PC-3 (cell line): ENCODE data around the gene DMD. TPM values are rescaled to one million over a fixed set of nuclear protein-coding genes. Genes with fewer than 3 reads are reported as not detected.

Source experiments
- ATAC-seq: fragments of 200-7000 bp; cut with Tn5 transposase; 2 replicates; pipeline ENCODE4 v1.9.1; 2020; ENCODE audit warnings: mild to moderate bottlenecking, moderate library complexity
- BruUV-seq: library from RNA; stranded (reverse); fragments of 400-500 nt; replicated peaks from 2 replicates; lab custom pipeline; 2021; lab: Mats Ljungman, UMichigan
- CTCF ChIA-PET: fragments of 300-600 bp; sonication (Branson Sonifier 250); formaldehyde crosslinking; loops from one replicate; lab custom pipeline; 2022; ENCODE audit warnings: antibody characterized with exemption; lab: Charles Lee
- POLR2A ChIA-PET: fragments of 300-600 bp; sonication (Branson Sonifier 250); formaldehyde crosslinking; loops from one replicate; lab custom pipeline; 2022; ENCODE audit warnings: antibody characterized with exemption; ENCODE audit not compliant: unreplicated experiment; lab: Charles Lee
- DNase-seq: peaks from one replicate; pipeline ENCODE4 v3.0.0-alpha.2; 2015
- H2AFZ ChIP-seq: fragments of 300-600 bp; sonication (generic); 2 replicates; pipeline ENCODE4 v1.6.0; 2016; ENCODE audit warnings: antibody characterized with exemption, low read length
- H3F3A ChIP-seq: fragments of 300-600 bp; sonication (generic); one replicate; pipeline ENCODE4 v1.6.0; 2017; ENCODE audit warnings: antibody characterized with exemption, low read length, control low read depth, mild to moderate bottlenecking; ENCODE audit not compliant: unreplicated experiment
- H3K27ac ChIP-seq: fragments of 300-600 bp; sonication (generic); 2 replicates; pipeline ENCODE4 v1.5.1; 2016; ENCODE audit warnings: mild to moderate bottlenecking, low read length
- H3K27me3 ChIP-seq: fragments of 300-600 bp; sonication (generic); 2 replicates; pipeline ENCODE4 v1.6.1; 2016; ENCODE audit warnings: low read length, mixed read lengths
- H3K36me3 ChIP-seq: fragments of 300-600 bp; sonication (generic); 2 replicates; pipeline ENCODE4 v1.6.1; 2016; ENCODE audit warnings: low read depth, mixed run types, low read length, mixed read lengths
- H3K4me1 ChIP-seq: fragments of 300-600 bp; sonication (generic); 2 replicates; pipeline ENCODE4 v1.5.1; 2016; ENCODE audit warnings: low read length; ENCODE audit not compliant: insufficient read depth
- H3K4me2 ChIP-seq: fragments of 300-600 bp; sonication (generic); 2 replicates; pipeline ENCODE4 v1.6.0; 2016; ENCODE audit warnings: low read length
- H3K4me3 ChIP-seq: fragments of 300-600 bp; sonication (generic); 2 replicates; pipeline ENCODE4 v1.5.1; 2016; ENCODE audit warnings: mild to moderate bottlenecking, low read length, mixed read lengths
- H3K79me2 ChIP-seq: fragments of 300-600 bp; sonication (generic); 2 replicates; pipeline ENCODE4 v1.6.1; 2017; ENCODE audit warnings: low read length, mixed read lengths
- H3K9ac ChIP-seq: fragments of 300-600 bp; sonication (generic); 2 replicates; pipeline ENCODE4 v1.6.0; 2016; ENCODE audit warnings: mild to moderate bottlenecking, low read length
- H3K9me2 ChIP-seq: fragments of 300-600 bp; sonication (generic); replicated peaks from 2 replicates; pipeline ENCODE4 v1.6.1; 2016; ENCODE audit warnings: mixed run types, low read length, mixed read lengths
- H3K9me3 ChIP-seq: fragments of 300-600 bp; sonication (generic); 2 replicates; pipeline ENCODE4 v1.6.1; 2016; ENCODE audit warnings: low read length, mixed read lengths
- H4K20me1 ChIP-seq: fragments of 300-600 bp; sonication (generic); 2 replicates; pipeline ENCODE4 v1.6.1; 2016; ENCODE audit warnings: low read length, mixed read lengths
- EZH2 ChIP-seq: fragments of 300-600 bp; sonication (generic); IDR thresholded peaks from one replicate; pipeline ENCODE4 v1.6.1; 2017; ENCODE audit warnings: antibody characterized with exemption, mild to moderate bottlenecking, low read length; ENCODE audit not compliant: unreplicated experiment
- EZH2phosphoT487 ChIP-seq: fragments of 300-600 bp; sonication (generic); IDR thresholded peaks from 2 replicates; pipeline ENCODE4 v1.6.1; 2018; ENCODE audit warnings: mild to moderate bottlenecking, antibody characterized with exemption, low read length, borderline replicate concordance
- intact Hi-C: fragments of 100-400 bp; cut with micrococcal nuclease; formaldehyde crosslinking; loops from 2 replicates; pipeline ENCODE4 v1.9.0; 2023
- total RNA-seq: library from RNA; depleted of rRNA; stranded (reverse); fragments of >200 nt; gene quantifications from 2 replicates; pipeline ENCODE4 v1.2.3, GENCODE V29; 2014
- TF ChIP-seq, protein P1 (sequence below): fragments of 300-600 bp; sonication (generic); conservative IDR thresholded peaks from 2 replicates; pipeline ENCODE4 v1.5.1; 2017; ENCODE audit warnings: antibody characterized with exemption, low read depth, mild to moderate bottlenecking, low read length

The DMD gene
- total RNA-seq, 1 experiment from 2014 or later = not detected

DNA sequence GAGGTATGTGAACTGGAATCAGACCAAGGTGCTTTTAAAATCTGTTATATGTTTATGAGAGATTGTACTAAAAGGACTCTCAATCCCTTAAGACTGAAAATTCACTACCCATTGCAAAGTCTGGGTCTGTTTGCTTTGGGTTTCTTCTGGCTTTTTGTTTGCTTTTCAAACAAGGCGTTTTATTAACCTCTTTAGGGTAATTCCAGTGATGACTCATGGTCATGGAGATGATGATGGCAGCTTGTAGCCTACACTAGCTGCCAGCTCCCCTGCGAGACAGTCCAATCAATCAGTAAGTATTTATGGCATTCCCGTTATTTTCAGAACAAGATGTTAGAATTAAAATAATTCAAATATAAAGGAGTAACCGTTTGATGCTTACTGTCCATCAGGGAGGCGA lies 1495.7 kb downstream of the DMD start:
- TF ChIP-seq, protein P1, sequence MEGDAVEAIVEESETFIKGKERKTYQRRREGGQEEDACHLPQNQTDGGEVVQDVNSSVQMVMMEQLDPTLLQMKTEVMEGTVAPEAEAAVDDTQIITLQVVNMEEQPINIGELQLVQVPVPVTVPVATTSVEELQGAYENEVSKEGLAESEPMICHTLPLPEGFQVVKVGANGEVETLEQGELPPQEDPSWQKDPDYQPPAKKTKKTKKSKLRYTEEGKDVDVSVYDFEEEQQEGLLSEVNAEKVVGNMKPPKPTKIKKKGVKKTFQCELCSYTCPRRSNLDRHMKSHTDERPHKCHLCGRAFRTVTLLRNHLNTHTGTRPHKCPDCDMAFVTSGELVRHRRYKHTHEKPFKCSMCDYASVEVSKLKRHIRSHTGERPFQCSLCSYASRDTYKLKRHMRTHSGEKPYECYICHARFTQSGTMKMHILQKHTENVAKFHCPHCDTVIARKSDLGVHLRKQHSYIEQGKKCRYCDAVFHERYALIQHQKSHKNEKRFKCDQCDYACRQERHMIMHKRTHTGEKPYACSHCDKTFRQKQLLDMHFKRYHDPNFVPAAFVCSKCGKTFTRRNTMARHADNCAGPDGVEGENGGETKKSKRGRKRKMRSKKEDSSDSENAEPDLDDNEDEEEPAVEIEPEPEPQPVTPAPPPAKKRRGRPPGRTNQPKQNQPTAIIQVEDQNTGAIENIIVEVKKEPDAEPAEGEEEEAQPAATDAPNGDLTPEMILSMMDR = no peak
- TF ChIP-seq EZH2phosphoT487 (no peak), EZH2 (no peak)
- no peaks in the 10 kb centered on the region for H3K4me1 ChIP-seq
- H3K36me3 ChIP-seq = no peaks in the 10 kb centered on the region
- no peaks in the 10 kb centered on the region for H3F3A ChIP-seq
- H3K9me3 ChIP-seq = no peaks in the 10 kb centered on the region
- ATAC-seq (no peak), DNase-seq (peak; percentile 7)
- no peaks in the 10 kb centered on the region for H3K27me3 ChIP-seq
- CTCF ChIA-PET = no interaction called here
- H2AFZ ChIP-seq = no peak overlapping the region
- no peaks in the 10 kb centered on the region for H3K9me2 ChIP-seq
- no peak overlapping the region for H3K4me3 ChIP-seq
- POLR2A ChIA-PET = no interaction called here
- no peak overlapping the region for H3K27ac ChIP-seq
- no peaks in the 10 kb centered on the region for H4K20me1 ChIP-seq
- H3K9ac ChIP-seq = no peak overlapping the region
- H3K79me2 ChIP-seq = no peaks in the 10 kb centered on the region
- intact Hi-C loops = no loop called here
- no TSS peak for BruUV-seq
- H3K4me2 ChIP-seq = no peak overlapping the region

- no peak overlapping the region for H3K9ac ChIP-seq
- no peak overlapping the region for H3K4me3 ChIP-seq
- DNase-seq (no peak), ATAC-seq (no peak)
- H3K9me3 ChIP-seq = no peaks in the 10 kb centered on the region
- H2AFZ ChIP-seq = no peak overlapping the region
- POLR2A ChIA-PET = no interaction called here
- H3K79me2 ChIP-seq = no peaks in the 10 kb centered on the region
- intact Hi-C loops = no loop called here
- CTCF ChIA-PET = no interaction called here
- H3K4me2 ChIP-seq = no peak overlapping the region
- no TSS peak for BruUV-seq
- no peaks in the 10 kb centered on the region for H3F3A ChIP-seq
- TF ChIP-seq EZH2phosphoT487 (no peak), EZH2 (no peak)
- TF ChIP-seq, protein P1 = no peak
- no peaks in the 10 kb centered on the region for H3K27me3 ChIP-seq
- H3K27ac ChIP-seq = no peak overlapping the region
- H3K4me1 ChIP-seq = no peaks in the 10 kb centered on the region
- no peaks in the 10 kb centered on the region for H3K36me3 ChIP-seq
- no peaks in the 10 kb centered on the region for H4K20me1 ChIP-seq
- H3K9me2 ChIP-seq = no peaks in the 10 kb centered on the region
Measured at GRCh38 chrX:31714797-31715196, 1496.6 kb downstream of the DMD start.

DNA sequence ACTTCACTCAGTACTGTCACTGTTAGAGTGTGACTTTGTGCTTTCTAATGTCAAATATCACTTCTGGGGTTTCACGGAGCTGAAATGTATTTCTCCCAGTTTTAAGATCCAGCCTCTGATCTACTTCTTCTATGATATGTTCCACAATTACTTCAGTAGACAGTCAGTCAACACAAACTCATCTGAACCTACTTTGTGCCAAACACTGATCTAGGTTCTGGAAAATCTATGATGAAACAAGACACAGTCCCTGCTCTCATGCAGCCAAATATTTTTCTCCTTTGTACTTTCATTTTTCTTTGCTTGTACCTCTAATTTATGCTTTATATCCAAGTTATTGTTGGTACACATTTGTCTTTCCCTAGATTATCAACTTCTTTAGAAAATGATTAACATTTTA lies 1498.2 kb downstream of the DMD start:
- intact Hi-C loops = no loop called here
- Histone ChIP-seq H3K4me2 (no peak overlapping the region), H4K20me1 (no peaks in the 10 kb centered on the region), H3K79me2 (no peaks in the 10 kb centered on the region), H3K9ac (no peak overlapping the region), H3K36me3 (no peaks in the 10 kb centered on the region), H3K4me1 (no peaks in the 10 kb centered on the region), H3K9me2 (no peaks in the 10 kb centered on the region), H3K9me3 (no peaks in the 10 kb centered on the region), H3K27ac (no peak overlapping the region), H3K27me3 (no peaks in the 10 kb centered on the region), H3K4me3 (no peak overlapping the region), H3F3A (no peaks in the 10 kb centered on the region), H2AFZ (no peak overlapping the region)
- no peak for TF ChIP-seq EZH2
- TF ChIP-seq EZH2phosphoT487 = no peak
- TF ChIP-seq, protein P1 = no peak
- DNase-seq (no peak), ATAC-seq (no peak)
- no TSS peak for BruUV-seq
- POLR2A ChIA-PET = no interaction called here
- CTCF ChIA-PET = no interaction called here
